A673 (cell line): Measurements from ENCODE around the gene INTS11. TPM values are rescaled to one million over a fixed set of nuclear protein-coding genes. Genes with fewer than 3 reads are reported as not detected.

Experiments
- BruUV-seq: library from RNA; stranded (reverse); fragments of 400-500 nt; replicated peaks from 2 replicates; lab custom pipeline; 2021; lab: Mats Ljungman, UMichigan
- CTCF ChIA-PET: fragments of 300-600 bp; sonication (Branson Sonifier 250); formaldehyde crosslinking; loops from one replicate; lab custom pipeline; 2022; ENCODE audit warnings: antibody characterized with exemption; lab: Charles Lee
- POLR2A ChIA-PET: fragments of 300-600 bp; sonication (Branson Sonifier 250); formaldehyde crosslinking; loops from one replicate; lab custom pipeline; 2022; ENCODE audit warnings: antibody characterized with exemption; ENCODE audit not compliant: low non-redundant PET; lab: Charles Lee
- DNase-seq: peaks from one replicate; pipeline ENCODE4 v3.0.0-alpha.2; 2015; ENCODE audit warnings: low spot score
- H3K27ac ChIP-seq: fragments of 200-600 bp; sonication (generic); 2 replicates; pipeline ENCODE4 v1.5.1; 2016; ENCODE audit warnings: mixed run types, low read depth, mild to moderate bottlenecking, mixed read lengths, antibody characterized with exemption, low read length; ENCODE audit not compliant: poor library complexity, severe bottlenecking
- H3K27me3 ChIP-seq: fragments of 200-600 bp; sonication (generic); replicated peaks from 2 replicates; pipeline ENCODE4 v1.6.1; 2017; ENCODE audit warnings: mixed run types, low read depth, mild to moderate bottlenecking, mixed read lengths, antibody characterized with exemption, low read length; ENCODE audit not compliant: insufficient read depth, poor library complexity
- H3K36me3 ChIP-seq: fragments of 200-600 bp; sonication (generic); 2 replicates; pipeline ENCODE4 v1.6.1; 2016; ENCODE audit warnings: mixed run types, mild to moderate bottlenecking, mixed read lengths, antibody characterized with exemption, low read length; ENCODE audit not compliant: insufficient read depth, poor library complexity, severe bottlenecking
- H3K4me1 ChIP-seq: fragments of 200-600 bp; sonication (generic); 2 replicates; pipeline ENCODE4 v1.6.1; 2017; ENCODE audit warnings: mixed run types, mild to moderate bottlenecking, mixed read lengths, antibody characterized with exemption, low read length; ENCODE audit not compliant: insufficient read depth, poor library complexity, severe bottlenecking
- H3K4me3 ChIP-seq: fragments of 200-600 bp; sonication (generic); 2 replicates; pipeline ENCODE4 v1.5.1; 2016; ENCODE audit warnings: low read depth, mixed run types, mild to moderate bottlenecking, mixed read lengths, low read length; ENCODE audit not compliant: poor library complexity, severe bottlenecking
- H3K9me3 ChIP-seq: fragments of 200-600 bp; sonication (generic); 2 replicates; pipeline ENCODE4 v1.6.1; 2016; ENCODE audit warnings: mixed run types, low read depth, mild to moderate bottlenecking, mixed read lengths, antibody characterized with exemption, low read length; ENCODE audit not compliant: poor library complexity, severe bottlenecking
- CTCF ChIP-seq: fragments of 300-800, 200-600 bp; sonication (generic); conservative IDR thresholded peaks from 2 replicates; pipeline ENCODE4 v1.5.1; 2017; ENCODE audit warnings: low read depth, mild to moderate bottlenecking, antibody characterized with exemption, low read length, moderate library complexity, mixed read lengths
- EZH2 ChIP-seq: fragments of 200-600 bp; sonication (generic); IDR thresholded peaks from 2 replicates; pipeline ENCODE4 v1.6.1; 2017; ENCODE audit warnings: borderline replicate concordance, low read depth, mild to moderate bottlenecking, mixed read lengths, antibody characterized with exemption, low read length; ENCODE audit not compliant: poor library complexity, severe bottlenecking
- intact Hi-C: fragments of 100-400 bp; cut with micrococcal nuclease; formaldehyde crosslinking; loops from one replicate; pipeline ENCODE4 v1.10.0; 2022; ENCODE audit not compliant: unreplicated experiment
- total RNA-seq: library from RNA; stranded (reverse); gene quantifications from 2 replicates; pipeline ENCODE4 v1.2.3, GENCODE V29; 2021

INTS11 gene
- total RNA-seq, 1 experiment from 2014 or later: 156 TPM

GRCh38 chr1:1299686-1300351 lies 24.6 kb downstream of the INTS11 start:
- no peak for TF ChIP-seq EZH2
- peak; percentile 48 for TF ChIP-seq CTCF
- DNase-seq: no peak
- Histone ChIP-seq H3K36me3 (no peaks in the 10 kb centered on the region), H3K27ac (no peak overlapping the region), H3K9me3 (no peaks in the 10 kb centered on the region), H3K4me3 (no peak overlapping the region), H3K4me1 (peaks cover 11% of the 10 kb centered on the region), H3K27me3 (no peaks in the 10 kb centered on the region)
- ChIA-PET POLR2A (no interaction called here), CTCF (no interaction called here)
- intact Hi-C loops: loop anchor here (10.0 kb wide), 1 partner anchor 275 kb away; the partner anchor contains the start of gene AGRN
- no TSS peak for BruUV-seq

GRCh38 chr1:1298861-1299685 lies 25.4 kb downstream of the INTS11 start:
- H3K36me3 ChIP-seq: peaks cover 2% of the 10 kb centered on the region
- BruUV-seq: no TSS peak
- ChIA-PET CTCF (no interaction called here), POLR2A (no interaction called here)
- no peak for DNase-seq
- H3K27ac ChIP-seq: no peak overlapping the region
- no peak overlapping the region for H3K4me3 ChIP-seq
- H3K27me3 ChIP-seq: no peaks in the 10 kb centered on the region
- H3K4me1 ChIP-seq: peaks cover 3% of the 10 kb centered on the region
- TF ChIP-seq EZH2: no peak
- no peak for TF ChIP-seq CTCF
- no peaks in the 10 kb centered on the region for H3K9me3 ChIP-seq
- intact Hi-C loops: no loop called here

GRCh38 chr1:1297802-1298424 lies 26.5 kb downstream of the INTS11 start:
- no peaks in the 10 kb centered on the region for H3K9me3 ChIP-seq
- H3K36me3 ChIP-seq: peaks cover 3% of the 10 kb centered on the region
- no TSS peak for BruUV-seq
- H3K4me1 ChIP-seq: no peaks in the 10 kb centered on the region
- TF ChIP-seq EZH2 (no peak), CTCF (no peak)
- no peak for DNase-seq
- ChIA-PET CTCF (no interaction called here), POLR2A (no interaction called here)
- H3K4me3 ChIP-seq: no peak overlapping the region
- intact Hi-C loops: no loop called here
- H3K27me3 ChIP-seq: no peaks in the 10 kb centered on the region
- H3K27ac ChIP-seq: no peak overlapping the region
